Activated CD8-positive, alpha-beta memory T cell treated with anti-CD3 and anti-CD28 coated beads, Interleukin-2, amount 10 ng/mL, durations not matched to agents 7 days and 5 days (primary cell): ENCODE results near the gene PARP2. TPM values are rescaled to one million over a fixed set of nuclear protein-coding genes. Genes with fewer than 3 reads are reported as not detected.

ENCODE experiments used
- ATAC-seq: fragments of 150-1000 bp; cut with Tn5 transposase; one replicate; pipeline ENCODE4 v1.10.0; 2021; ENCODE audit warnings: moderate library complexity
- CTCF ChIA-PET: fragments of 350-600 bp; sonication (Branson Sonifier 250); formaldehyde crosslinking; loops from one replicate; lab custom pipeline; 2021; ENCODE audit warnings: antibody characterized with exemption; lab: Charles Lee
- DNase-seq: peaks from one replicate; pipeline ENCODE4 v3.0.0-alpha.2; 2020
- H3K27ac Mint-ChIP-seq: one replicate; pipeline ENCODE4 v1.8.0; 2021; ENCODE audit warnings: mild to moderate bottlenecking, mixed read lengths
- H3K27me3 Mint-ChIP-seq: one replicate; pipeline ENCODE4 v1.8.0; 2021; ENCODE audit warnings: mixed read lengths
- H3K36me3 Mint-ChIP-seq: one replicate; pipeline ENCODE4 v1.8.0; 2021; ENCODE audit warnings: mild to moderate bottlenecking, mixed read lengths
- H3K4me1 Mint-ChIP-seq: one replicate; pipeline ENCODE4 v1.8.0; 2021; ENCODE audit warnings: mixed read lengths
- H3K4me3 Mint-ChIP-seq: one replicate; pipeline ENCODE4 v1.8.0; 2021; ENCODE audit warnings: mild to moderate bottlenecking, moderate library complexity, mixed read lengths
- H3K9me3 Mint-ChIP-seq: one replicate; pipeline ENCODE4 v1.8.0; 2022; ENCODE audit warnings: low read depth, mixed read lengths
- total RNA-seq, 2 experiments: library from RNA; stranded (reverse); gene quantifications; one replicate each; pipeline ENCODE4 v1.2.3, GENCODE V29; 2021

PARP2 gene, protein sequence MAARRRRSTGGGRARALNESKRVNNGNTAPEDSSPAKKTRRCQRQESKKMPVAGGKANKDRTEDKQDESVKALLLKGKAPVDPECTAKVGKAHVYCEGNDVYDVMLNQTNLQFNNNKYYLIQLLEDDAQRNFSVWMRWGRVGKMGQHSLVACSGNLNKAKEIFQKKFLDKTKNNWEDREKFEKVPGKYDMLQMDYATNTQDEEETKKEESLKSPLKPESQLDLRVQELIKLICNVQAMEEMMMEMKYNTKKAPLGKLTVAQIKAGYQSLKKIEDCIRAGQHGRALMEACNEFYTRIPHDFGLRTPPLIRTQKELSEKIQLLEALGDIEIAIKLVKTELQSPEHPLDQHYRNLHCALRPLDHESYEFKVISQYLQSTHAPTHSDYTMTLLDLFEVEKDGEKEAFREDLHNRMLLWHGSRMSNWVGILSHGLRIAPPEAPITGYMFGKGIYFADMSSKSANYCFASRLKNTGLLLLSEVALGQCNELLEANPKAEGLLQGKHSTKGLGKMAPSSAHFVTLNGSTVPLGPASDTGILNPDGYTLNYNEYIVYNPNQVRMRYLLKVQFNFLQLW
- total RNA-seq, result 10 to 100 TPM; 32.6 to 38.4 TPM

DNA sequence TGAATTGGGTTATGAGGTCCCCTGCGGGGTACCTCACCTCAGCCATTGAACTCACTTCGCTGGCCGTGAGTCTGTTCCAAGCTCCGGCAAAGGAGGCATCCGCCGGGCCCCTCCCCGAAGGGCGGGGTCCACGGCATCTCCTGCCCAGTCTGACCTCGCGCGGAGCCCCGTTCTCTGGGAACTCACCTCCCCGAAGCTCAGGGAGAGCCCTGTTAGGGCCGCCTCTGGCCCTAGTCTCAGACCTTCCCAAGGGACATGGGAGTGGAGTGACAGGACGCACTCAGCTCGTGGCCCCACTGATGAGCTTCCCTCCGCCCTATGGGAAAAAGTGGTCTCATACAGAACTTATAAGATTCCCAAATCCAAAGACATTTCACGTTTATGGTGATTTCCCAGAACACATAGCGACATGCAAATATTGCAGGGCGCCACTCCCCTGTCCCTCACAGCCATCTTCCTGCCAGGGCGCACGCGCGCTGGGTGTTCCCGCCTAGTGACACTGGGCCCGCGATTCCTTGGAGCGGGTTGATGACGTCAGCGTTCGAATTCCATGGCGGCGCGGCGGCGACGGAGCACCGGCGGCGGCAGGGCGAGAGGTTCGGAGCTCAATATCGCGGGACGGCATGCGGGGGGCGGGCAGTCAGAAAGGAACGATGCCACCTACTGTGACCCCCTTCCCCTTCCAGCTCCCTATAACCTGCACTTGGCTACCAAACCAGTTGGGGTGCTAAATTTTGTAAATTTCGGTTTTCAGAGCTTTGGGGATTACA, at the start of gene PARP2:
PARP2 (plus strand) TSS at position 544 of the 770 bp plus-strand sequence; CDS start at position 551, 7 bp downstream.
- ATAC-seq, result peak; percentile 93
- peaks cover 18% of the 10 kb centered on the region for H3K4me1 Mint-ChIP-seq
- peak within 1 kb of the TSS; percentile 83 for H3K4me3 Mint-ChIP-seq
- peaks cover 20% of the 10 kb centered on the region for H3K36me3 Mint-ChIP-seq
- DNase-seq, result peak; percentile 98
- CTCF ChIA-PET, result interaction anchor here (0.6 to 7.3 kb wide), 17 partner anchors 9 to 340 kb away, joined by 3 to 67 read pairs (median 7); partner anchors contain the start of genes PIP4P1, PNP, RNASE4 and TEP1
- H3K9me3 Mint-ChIP-seq, result no peaks in the 10 kb centered on the region
- no peaks in the 10 kb centered on the region for H3K27me3 Mint-ChIP-seq
- peak within 1 kb of the TSS; percentile 86 for H3K27ac Mint-ChIP-seq

DNA sequence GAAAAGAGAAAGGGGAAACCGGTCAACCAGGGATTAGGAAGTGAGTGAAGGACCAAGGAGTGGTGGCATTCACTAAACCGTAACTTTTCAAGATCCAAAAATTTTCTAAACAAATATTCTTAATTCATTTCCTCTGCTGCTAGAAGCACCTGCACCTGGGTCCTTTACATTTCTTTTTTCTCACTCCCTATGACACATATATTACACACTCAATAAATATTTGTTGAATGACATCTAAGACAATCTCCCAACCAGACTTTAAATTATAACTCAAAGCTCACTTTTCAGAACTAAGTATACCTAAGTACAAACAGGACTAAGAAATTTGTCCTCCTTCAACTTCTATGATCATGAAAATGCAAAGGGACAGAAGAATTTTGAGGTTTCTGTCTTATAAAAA, 48.8 kb upstream of the PARP2 start:
- peaks cover 43% of the 10 kb centered on the region for H3K36me3 Mint-ChIP-seq
- peaks cover 8% of the 10 kb centered on the region for H3K4me1 Mint-ChIP-seq
- no peak overlapping the region for H3K27ac Mint-ChIP-seq
- no peak overlapping the region for H3K4me3 Mint-ChIP-seq
- H3K9me3 Mint-ChIP-seq, result no peaks in the 10 kb centered on the region
- no peak for ATAC-seq
- no peak for DNase-seq
- CTCF ChIA-PET, result no interaction called here
- H3K27me3 Mint-ChIP-seq, result no peaks in the 10 kb centered on the region

DNA sequence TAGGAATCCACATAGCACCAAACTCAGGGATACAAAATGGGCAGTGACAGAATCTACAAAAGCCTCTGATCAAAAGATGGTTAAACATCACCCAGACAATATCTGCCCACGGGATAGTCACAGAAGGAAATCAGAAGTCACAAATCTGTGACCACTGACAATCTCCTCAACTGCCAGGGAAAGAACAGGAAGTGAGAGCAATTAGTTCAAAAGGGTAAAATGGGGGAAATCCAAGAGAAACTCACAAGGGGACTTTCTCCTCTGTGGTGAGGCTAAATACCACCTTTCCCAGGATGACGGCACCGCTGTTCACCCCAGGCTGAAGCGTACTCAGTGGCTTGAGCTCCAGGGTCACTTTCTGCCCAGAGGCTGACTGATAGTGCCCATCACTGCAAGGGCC, 48.4 kb upstream of the PARP2 start:
- CTCF ChIA-PET, result no interaction called here
- no peaks in the 10 kb centered on the region for H3K9me3 Mint-ChIP-seq
- DNase-seq, result no peak
- H3K4me3 Mint-ChIP-seq, result no peak overlapping the region
- no peak overlapping the region for H3K27ac Mint-ChIP-seq
- peaks cover 8% of the 10 kb centered on the region for H3K4me1 Mint-ChIP-seq
- H3K36me3 Mint-ChIP-seq, result peaks cover 40% of the 10 kb centered on the region
- no peak for ATAC-seq
- H3K27me3 Mint-ChIP-seq, result no peaks in the 10 kb centered on the region

DNA sequence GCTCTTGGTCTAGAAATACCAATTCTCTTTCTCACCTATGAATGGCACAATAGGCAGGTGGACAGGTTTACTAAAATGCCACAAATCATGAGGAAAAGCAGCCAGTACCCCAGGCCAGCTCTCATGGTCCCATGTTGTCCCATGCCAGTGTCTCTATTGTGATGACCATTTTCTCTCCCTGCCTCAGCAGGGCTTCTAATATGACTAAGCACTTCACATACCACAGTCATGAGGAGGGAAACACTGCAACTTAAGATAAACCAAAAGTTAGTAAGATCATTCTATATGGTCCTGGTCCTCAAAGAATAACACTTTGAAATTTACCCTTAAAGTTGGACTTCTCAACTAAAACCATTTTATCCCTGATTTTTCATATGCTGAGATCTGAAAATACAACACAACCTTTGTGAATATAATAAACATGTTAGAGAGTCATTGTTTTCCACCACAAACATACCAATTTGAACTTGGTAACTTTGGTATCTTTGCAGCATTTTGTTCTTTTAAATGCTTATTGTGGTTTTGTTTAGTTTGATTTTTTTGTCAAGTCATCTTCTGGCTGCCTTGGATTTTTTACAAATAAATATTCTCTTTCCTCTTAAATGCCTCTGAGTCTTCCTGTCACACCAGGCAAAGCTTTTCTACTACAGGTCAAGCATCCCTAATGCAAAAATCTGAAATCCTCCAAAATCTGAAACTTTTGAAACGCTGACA, 41.2 kb upstream of the PARP2 start:
- ATAC-seq (no peak), DNase-seq (no peak)
- no peaks in the 10 kb centered on the region for H3K9me3 Mint-ChIP-seq
- H3K36me3 Mint-ChIP-seq, result peaks cover 21% of the 10 kb centered on the region
- H3K4me3 Mint-ChIP-seq, result no peak overlapping the region
- H3K27ac Mint-ChIP-seq, result no peak overlapping the region
- peaks cover 32% of the 10 kb centered on the region for H3K4me1 Mint-ChIP-seq
- no peaks in the 10 kb centered on the region for H3K27me3 Mint-ChIP-seq
- CTCF ChIA-PET, result no interaction called here

DNA sequence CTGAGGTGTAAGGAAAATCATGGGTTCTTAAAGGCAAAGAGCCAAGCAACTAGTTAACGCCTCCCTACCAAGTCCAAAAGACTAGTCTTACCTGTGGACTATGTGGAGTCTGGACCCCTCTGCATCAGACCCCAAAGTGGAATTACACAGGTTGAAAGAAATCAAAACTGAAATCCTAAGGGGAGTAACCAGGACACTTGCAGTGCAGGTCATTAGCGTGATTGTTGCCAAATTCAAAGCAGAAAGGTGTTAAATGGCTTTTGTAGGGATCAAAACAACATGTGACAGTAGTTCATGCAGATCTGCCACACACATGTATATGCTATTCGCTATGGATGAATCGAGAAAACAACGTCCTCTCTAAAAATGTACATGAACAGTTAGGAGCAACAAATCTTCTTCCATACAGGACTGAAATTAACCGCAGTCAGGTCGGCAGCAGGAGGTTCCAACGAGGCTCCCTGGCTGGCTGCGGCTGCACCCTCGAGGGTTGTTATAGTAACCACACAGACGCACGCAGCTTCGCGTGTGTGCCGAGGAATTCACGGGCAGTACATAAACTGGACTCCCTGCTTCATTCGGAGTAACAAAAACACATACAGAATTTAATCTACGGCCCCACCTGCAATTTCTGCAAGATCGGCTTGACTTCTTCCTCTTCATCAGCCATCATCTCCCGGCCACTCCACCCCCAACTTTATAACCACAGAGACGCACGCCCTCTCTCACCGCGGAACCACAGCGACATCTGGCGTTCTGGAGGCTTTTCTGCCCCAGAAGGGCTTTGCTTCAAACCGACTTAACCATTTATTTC, 38.0 kb upstream of the PARP2 start, which contains the start of gene TTC5:
TTC5 (minus strand) TSS at position 687 of the 814 bp plus-strand sequence; CDS start at position 673, 14 bp downstream.
- H3K27me3 Mint-ChIP-seq, result no peaks in the 10 kb centered on the region
- H3K36me3 Mint-ChIP-seq, result peaks cover 13% of the 10 kb centered on the region
- H3K27ac Mint-ChIP-seq, result peak within 1 kb of the TSS; percentile 76
- DNase-seq, result peak; percentile 92
- H3K4me3 Mint-ChIP-seq, result peak within 1 kb of the TSS; percentile 82
- no peaks in the 10 kb centered on the region for H3K9me3 Mint-ChIP-seq
- CTCF ChIA-PET, result interaction anchor here (1.0 to 1.3 kb wide), 3 partner anchors 11 to 36 kb away, joined by 3 to 4 read pairs (median 3); no protein-coding TSS in a partner anchor
- ATAC-seq, result peak; percentile 95
- H3K4me1 Mint-ChIP-seq, result peaks cover 32% of the 10 kb centered on the region

DNA sequence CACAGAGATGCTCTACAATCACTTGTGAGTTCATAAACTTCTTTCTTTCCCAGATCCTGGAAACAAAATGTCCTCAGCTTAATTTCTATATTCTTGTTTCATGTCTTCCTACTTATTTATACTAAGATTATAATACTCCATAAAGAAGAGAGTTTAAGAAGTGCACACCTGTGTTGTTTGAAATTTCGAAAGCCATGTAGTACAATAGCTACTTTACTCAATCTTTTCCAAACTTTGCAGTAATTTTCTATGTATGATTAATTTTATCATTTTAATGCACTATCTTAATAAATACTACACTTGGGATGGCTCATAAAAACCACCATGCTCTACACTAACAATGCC, 37.4 kb upstream of the PARP2 start:
- Mint-ChIP-seq H3K4me1 (peaks cover 32% of the 10 kb centered on the region), H3K9me3 (no peaks in the 10 kb centered on the region), H3K36me3 (peaks cover 10% of the 10 kb centered on the region), H3K27me3 (no peaks in the 10 kb centered on the region), H3K4me3 (peak overlapping the region; percentile 82), H3K27ac (peak overlapping the region; percentile 76)
- CTCF ChIA-PET, result interaction anchor here (1.0 to 1.7 kb wide), 4 partner anchors 10 to 37 kb away, joined by 3 to 4 read pairs (median 3); partner anchors contain the start of gene PARP2
- no peak for ATAC-seq
- DNase-seq, result no peak

DNA sequence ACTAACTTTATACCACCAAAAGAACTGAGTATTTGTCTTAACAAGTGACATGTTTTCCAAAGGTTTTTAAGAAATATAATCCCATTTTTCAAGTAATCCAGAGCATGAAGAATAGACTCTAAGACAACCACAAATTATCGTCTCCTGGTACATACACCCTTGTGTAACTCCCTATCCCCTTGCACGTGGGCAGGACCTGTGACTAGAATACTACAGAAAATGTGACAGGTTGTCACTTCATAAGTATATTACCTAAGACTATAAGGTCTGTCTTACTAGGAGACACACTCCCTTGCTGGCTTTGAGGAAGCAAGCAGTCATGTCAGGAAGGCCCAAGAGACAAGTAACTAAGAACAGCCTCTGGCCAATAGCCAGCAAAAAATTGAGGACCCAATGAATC, 29.4 kb upstream of the PARP2 start:
- Mint-ChIP-seq H3K27ac (no peak overlapping the region), H3K4me3 (no peak overlapping the region), H3K27me3 (no peaks in the 10 kb centered on the region), H3K9me3 (no peaks in the 10 kb centered on the region), H3K36me3 (peaks cover 42% of the 10 kb centered on the region), H3K4me1 (no peaks in the 10 kb centered on the region)
- DNase-seq, result no peak
- CTCF ChIA-PET, result no interaction called here
- ATAC-seq, result no peak

DNA sequence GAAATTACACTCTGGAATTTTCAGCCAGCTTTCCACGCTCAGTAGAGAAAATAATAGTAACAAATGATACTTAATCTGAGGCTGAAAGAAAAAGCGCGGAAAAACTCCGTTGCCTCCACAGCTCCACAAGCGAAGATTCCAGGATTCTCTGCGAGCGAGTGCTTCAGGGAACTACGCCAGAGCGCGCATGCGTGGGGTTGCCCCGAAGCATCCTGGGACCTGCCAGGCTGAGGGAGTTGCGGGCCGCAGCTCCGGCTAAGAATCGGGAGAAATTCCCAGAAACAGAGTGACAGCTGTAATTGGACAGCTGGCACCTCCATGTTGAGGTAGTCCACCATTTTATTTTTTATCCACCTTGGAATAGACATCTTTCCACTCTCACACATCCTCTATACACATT, 25.7 kb upstream of the PARP2 start:
- CTCF ChIA-PET, result interaction anchor here (0.9 to 1.5 kb wide), 2 partner anchors 10 to 292 kb away, joined by 3 to 8 read pairs; no protein-coding TSS in a partner anchor
- DNase-seq (no peak), ATAC-seq (no peak)
- H3K27ac Mint-ChIP-seq, result no peak overlapping the region
- H3K36me3 Mint-ChIP-seq, result peaks cover 52% of the 10 kb centered on the region
- no peak overlapping the region for H3K4me3 Mint-ChIP-seq
- H3K27me3 Mint-ChIP-seq, result no peaks in the 10 kb centered on the region
- no peaks in the 10 kb centered on the region for H3K4me1 Mint-ChIP-seq
- no peaks in the 10 kb centered on the region for H3K9me3 Mint-ChIP-seq

DNA sequence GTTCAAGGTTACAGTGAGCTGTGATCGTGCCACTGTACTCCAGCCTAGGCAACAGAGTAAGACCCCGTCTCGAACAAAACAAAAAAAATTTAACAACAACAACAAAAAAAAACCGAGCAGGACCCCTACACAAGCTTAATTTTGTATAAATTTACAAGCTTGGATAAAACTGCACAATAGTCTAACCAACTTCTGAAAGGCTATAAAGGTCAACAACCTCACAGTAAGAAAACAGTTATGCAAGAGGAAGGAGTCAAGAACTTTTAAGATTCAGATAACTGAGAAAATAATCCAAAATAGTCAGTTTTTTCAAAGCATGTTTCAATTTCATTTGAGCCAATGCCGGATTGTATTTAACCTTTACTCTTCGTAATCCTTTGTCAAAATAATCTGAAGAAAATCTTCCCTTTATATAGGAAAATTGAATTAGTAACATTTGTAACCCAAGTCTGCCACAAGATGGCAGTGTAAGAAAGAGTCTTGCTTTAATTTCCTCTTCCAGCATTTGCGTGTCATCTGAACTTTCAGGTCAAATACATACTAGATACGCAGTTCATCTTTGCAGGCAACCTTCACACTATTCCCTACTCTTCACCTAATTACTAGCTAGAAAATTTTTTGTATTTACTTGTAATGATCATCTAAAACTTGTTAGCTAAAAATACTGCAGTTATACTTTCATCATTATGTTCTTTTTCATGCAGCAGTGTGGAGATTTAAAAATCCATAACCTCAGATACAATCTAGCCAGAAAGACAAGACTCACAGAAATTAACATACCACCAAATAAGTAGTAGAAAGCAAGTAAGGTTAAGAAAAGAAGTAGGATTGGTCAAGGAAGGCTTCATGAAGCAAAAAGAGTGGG, 16.2 kb upstream of the PARP2 start:
- DNase-seq (no peak), ATAC-seq (peak; percentile 45)
- Mint-ChIP-seq H3K27me3 (no peaks in the 10 kb centered on the region), H3K4me1 (peaks cover 48% of the 10 kb centered on the region), H3K9me3 (no peaks in the 10 kb centered on the region), H3K4me3 (peak overlapping the region; percentile 1), H3K27ac (peak overlapping the region; percentile 33), H3K36me3 (peaks cover 37% of the 10 kb centered on the region)
- CTCF ChIA-PET, result interaction anchor here (0.6 to 6.0 kb wide), 27 partner anchors 10 to 370 kb away, joined by 3 to 89 read pairs (median 5); partner anchors contain the start of genes ANG and PARP2

DNA sequence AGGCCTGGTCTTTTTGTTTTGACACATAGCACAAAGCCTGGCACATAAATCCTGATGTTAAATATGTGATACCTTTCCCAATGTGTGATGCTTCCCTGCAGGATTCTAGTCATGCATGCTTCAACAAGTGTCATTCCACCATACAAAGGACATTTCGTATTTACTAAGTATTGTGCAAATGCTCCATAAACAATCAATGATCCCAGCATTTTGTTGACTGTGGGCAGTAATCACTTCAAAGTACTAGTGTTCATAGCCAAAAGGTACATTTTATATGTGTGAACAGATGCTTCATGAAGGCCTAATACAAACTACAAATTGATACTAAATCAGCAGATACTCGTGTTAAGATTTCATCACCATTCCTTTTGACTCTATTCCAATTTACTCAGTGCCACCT, 14.7 kb upstream of the PARP2 start:
- DNase-seq (no peak), ATAC-seq (no peak)
- Mint-ChIP-seq H3K36me3 (peaks cover 30% of the 10 kb centered on the region), H3K4me3 (no peak overlapping the region), H3K27me3 (no peaks in the 10 kb centered on the region), H3K9me3 (no peaks in the 10 kb centered on the region), H3K4me1 (peaks cover 51% of the 10 kb centered on the region), H3K27ac (peak overlapping the region; percentile 18)
- CTCF ChIA-PET, result interaction anchor here (1.2 to 6.0 kb wide), 12 partner anchors 12 to 368 kb away, joined by 3 to 89 read pairs (median 7); partner anchors contain the start of gene PARP2

DNA sequence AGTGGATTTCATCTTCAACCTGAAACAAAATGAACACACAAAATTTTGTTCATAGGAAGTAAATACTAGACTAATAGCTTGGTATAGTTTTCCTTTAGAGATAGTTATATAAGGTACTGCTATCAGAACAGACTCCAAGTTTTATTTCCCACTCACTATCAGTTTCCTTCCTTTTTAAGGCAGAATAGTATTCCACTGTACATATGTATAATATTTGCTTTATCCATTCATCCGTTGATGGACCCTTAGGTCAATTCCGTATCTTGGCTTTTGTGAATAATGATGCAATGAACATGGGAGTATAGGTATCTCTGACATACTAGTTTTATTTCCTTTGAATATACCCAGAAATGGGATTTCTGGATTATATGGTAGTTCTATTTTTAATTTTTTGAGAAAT, 14.1 kb upstream of the PARP2 start:
- Mint-ChIP-seq H3K9me3 (no peaks in the 10 kb centered on the region), H3K36me3 (peaks cover 26% of the 10 kb centered on the region), H3K4me3 (no peak overlapping the region), H3K4me1 (peaks cover 55% of the 10 kb centered on the region), H3K27me3 (no peaks in the 10 kb centered on the region), H3K27ac (no peak overlapping the region)
- CTCF ChIA-PET, result interaction anchor here (1.4 to 6.0 kb wide), 6 partner anchors 12 to 368 kb away, joined by 4 to 89 read pairs (median 11); partner anchors contain the start of genes PARP2 and PNP
- DNase-seq (no peak), ATAC-seq (no peak)
